Skin of body (tissue), 2 donors: ENCODE measurements around the gene GRIN3A. TPM values are rescaled to one million over a fixed set of nuclear protein-coding genes. Genes with fewer than 3 reads are reported as not detected.
"Not testable (repeated sequence)": the region's sequence is repeated elsewhere in the genome, so short reads cannot be mapped to it uniquely, and the experiment has no call there.

Source experiments
- DNase-seq: peaks from one replicate; lab custom pipeline; 2025; lab: John Stamatoyannopoulos, UW
- total RNA-seq: library from RNA; depleted of rRNA; stranded (reverse); fragments of >200 nt; gene quantifications from one replicate; pipeline ENCODE4 v1.2.3, GENCODE V29; 2014

GRIN3A gene
- total RNA-seq, 1 donor from 2014 or later: 0.49 TPM

GRCh38 chr9:101634741-101635409 is 103.6 kb downstream of the GRIN3A start:
- no peak for DNase-seq

DNA sequence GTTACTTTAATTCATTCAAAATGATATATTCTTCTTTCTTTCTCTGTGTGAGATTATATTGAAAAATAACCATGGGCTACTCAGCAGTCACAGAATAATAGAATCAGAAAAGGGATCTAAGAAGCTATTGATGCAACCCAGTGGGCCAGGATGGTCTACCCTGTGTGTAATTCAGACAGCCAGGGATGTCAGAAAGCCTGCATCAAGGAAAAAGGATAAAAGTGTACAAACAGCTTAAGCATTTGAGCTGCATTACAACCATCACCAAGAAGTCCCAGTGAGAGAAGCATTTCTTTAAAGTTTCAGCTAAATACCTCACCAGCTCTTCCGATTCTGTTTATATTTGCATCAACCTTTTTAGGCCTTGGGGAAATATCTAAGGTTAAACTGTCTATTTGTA is 105.8 kb downstream of the GRIN3A start:
- DNase-seq: no peak

DNA sequence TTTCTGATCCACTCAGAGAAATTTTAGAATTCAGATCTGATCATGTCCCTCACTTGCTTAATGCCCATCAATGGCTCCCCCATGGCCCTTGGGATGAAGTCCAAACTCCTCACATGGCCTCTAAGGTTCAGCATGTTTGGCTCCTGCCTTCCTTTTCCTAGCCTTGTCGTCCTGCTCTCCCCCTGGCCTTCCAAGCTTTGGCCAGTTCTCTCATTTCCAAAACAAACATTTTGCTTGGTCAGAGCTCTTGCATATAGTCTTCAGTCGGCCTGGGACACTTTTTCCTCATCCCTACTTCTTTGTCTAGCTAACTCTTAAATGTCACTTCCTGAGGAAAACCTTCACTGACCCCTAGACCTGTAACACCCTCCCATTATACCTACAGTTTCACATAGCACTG is 106.6 kb downstream of the GRIN3A start:
- DNase-seq: no peak

- DNase-seq: no peak
Observed at GRCh38 chr9:101629636-101630035, 108.8 kb downstream of the GRIN3A start.

DNA sequence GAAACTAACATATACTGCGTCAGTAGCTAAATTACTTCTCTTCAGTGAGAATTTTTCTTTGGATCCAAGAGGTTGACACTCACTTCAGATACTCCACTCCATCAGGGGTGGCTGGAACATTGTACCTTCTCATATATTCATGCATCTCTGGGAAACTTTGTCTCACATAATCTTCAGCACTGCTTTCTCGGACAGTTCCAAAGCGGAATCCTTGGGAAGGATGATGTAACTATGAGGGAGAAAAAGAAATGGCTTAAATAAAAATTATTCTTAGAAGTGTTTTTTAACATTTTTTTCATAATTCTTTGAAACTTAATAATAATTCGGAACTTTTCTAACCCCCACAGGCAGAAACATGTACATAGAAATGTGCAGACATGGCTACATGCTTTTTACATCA is 110.3 kb downstream of the GRIN3A start:
- no peak for DNase-seq

- no peak for DNase-seq
Observed at GRCh38 chr9:101626295-101626694, 112.2 kb downstream of the GRIN3A start.

GRCh38 chr9:101625876-101626275 is 112.6 kb downstream of the GRIN3A start:
- no peak for DNase-seq

DNA sequence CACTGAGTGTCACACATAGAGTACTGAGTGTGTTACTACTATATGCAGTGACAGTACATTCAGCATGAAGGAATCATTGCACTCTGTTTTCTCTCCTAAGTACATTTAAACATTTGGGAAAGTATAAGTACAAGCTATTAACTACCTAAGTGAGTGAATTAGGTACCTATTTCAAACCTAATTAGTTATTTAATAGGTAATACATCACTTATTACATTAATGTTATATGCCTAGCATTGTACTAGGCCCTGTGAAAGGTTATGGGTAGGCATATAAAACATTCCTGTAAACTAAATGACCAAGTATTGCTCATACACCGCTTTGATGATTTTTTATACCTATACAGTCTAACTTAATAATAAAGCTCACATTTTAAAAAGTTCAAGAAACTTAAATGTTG is 118.0 kb downstream of the GRIN3A start:
- no peak for DNase-seq

- DNase-seq: no peak
Observed at GRCh38 chr9:101618698-101619097, 119.7 kb downstream of the GRIN3A start.

DNA sequence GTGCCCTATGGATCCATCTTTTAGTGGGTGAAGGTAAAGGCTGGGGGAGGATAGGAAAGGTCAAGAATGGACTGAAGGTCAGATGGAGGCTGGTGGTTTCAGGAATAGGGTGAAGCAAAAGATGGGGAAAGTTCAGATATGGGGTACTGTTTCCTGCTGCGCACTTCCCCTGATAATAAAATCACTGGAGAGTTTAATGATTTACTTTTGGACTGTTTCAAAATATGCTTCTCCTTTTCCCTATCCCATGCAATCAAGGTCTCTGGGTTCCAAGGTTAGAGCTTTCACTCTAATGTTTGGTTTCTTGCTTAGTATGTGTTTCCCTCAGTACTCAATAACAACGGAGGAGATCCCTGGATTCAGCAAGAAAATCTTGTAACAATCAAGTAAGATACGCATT is 132.9 kb downstream of the GRIN3A start:
- no peak for DNase-seq

GRCh38 chr9:101604296-101604695 is 134.2 kb downstream of the GRIN3A start:
- DNase-seq: no peak

- DNase-seq: peak; percentile 50
Observed at GRCh38 chr9:101601904-101602765, 136.3 kb downstream of the GRIN3A start.

DNA sequence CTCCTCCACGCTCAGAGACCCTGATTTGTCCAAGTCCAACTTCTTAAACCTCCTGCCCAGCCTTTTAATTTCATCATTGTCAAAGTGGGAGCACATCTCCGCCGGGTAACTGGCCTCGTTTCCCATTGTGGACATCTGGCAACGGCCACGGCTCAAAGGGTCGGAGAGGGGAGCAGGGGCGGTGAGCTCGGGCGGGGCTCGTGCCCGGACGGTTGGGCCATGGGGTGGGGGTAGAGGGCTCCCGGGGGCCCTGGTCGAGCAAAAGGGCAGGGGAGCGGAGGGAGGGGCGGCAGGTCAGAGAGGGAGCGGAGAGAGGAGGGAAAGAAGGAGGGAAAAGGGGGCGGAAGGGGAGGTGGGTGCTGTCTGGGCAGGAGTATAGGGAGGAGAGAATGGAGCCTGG is 143.7 kb downstream of the GRIN3A start, which contains the start of gene PPP3R2:
TSS of gene PPP3R2 (minus strand) at position 174 of the 400 bp plus-strand sequence. CDS start at position 126, 48 bp downstream.
- DNase-seq: no peak

DNA sequence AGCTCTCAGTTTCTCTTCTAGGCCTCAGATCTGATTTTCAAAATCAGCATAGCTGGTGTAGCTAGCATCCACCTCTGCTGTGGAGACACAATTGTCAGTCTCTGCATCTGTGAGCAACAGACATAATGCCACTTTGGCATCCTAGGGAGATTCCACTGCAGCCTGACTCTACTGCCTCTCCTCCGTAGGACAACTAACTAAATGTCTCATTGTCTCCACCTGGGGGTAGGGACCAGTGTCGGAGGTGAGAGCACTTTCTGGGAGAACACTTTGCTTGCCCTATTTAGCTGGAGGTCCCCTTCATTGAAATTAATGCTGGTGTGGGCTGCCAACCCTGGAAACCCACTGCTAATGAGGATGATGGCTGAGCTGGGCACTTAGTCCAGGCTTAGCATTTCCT is 145.1 kb downstream of the GRIN3A start:
- no peak for DNase-seq

DNA sequence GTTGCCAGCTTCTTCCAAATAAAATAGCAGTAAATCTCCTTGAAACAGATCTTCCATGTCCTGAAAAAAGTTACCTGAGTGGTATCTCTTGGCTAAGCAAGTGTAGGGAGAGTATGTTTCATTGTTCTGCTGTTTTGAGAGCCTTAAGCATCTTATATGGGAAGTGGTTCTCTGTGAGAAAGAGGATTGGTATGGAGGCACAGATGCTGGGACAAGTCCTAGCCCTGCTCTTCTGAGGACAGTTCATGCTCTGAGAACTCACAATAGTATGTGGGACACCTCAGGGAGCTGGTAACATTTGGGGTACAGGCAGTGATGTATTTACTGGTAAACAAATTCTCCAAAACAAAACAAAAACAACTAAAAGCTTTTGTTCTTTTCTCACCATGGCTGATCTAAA is 145.7 kb downstream of the GRIN3A start:
- no peak for DNase-seq

GRCh38 chr9:101591787-101592446 is 146.5 kb downstream of the GRIN3A start:
- DNase-seq: no peak

- DNase-seq: no peak
Observed at GRCh38 chr9:101590901-101591300, 147.5 kb downstream of the GRIN3A start.

- DNase-seq: not testable (repeated sequence)
Observed at GRCh38 chr9:101590074-101590473, 148.4 kb downstream of the GRIN3A start.

GRCh38 chr9:101587332-101588043 is 151.0 kb downstream of the GRIN3A start:
- no peak for DNase-seq

GRCh38 chr9:101586651-101587050 is 151.8 kb downstream of the GRIN3A start:
- DNase-seq: no peak

DNA sequence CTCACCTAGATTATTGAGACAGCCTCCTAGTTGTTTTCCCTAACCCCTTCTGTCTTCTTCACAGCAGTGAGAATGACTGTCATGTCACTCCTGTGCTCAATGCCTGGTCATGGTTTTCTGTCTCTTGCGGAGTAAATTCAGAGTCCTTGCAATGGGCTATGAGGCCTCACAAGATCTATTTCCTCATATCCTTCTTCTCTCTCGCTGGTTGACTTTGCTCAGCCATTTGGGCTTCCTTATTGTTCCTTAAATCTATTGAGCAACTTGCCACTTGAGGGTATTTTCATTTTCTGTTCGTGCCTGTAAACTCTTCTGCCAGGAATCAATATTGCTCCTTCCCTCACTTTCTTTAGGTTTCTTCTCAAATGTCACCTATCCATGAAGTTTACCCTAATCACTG is 152.7 kb downstream of the GRIN3A start:
- no peak for DNase-seq

- DNase-seq: peak; percentile 88
Observed at GRCh38 chr9:101582553-101582952, 155.9 kb downstream of the GRIN3A start.
